ENCODE data around the gene IL27RA.

GRCh38 chr19:13999085-13999484 lies 32.5 kb upstream of the IL27RA start:
- no peak for TF ChIP-seq POLR2A (IDR thresholded peaks at IDR 0.05)
- TF ChIP-seq CTCF (IDR thresholded peaks at IDR 0.05) = no peak

All from Peyer's patch (tissue), 4 donors.